ENCODE measurements around the gene XKR8.

XKR8 gene

GRCh38 chr1:27940870-27941560 is 18.8 kb upstream of the XKR8 start:
- no peak for DNase-seq (ENCODE audit: low read depth)
- no peak overlapping the region for H3K4me3 ChIP-seq (ENCODE audit: low read length)
- no peak for TF ChIP-seq CTCF (conservative IDR thresholded peaks at IDR 0.05; ENCODE audit: low read depth, low read length)

- TF ChIP-seq CTCF (conservative IDR thresholded peaks at IDR 0.05; ENCODE audit: low read depth, low read length): no peak
- DNase-seq (ENCODE audit: low read depth): no peak
- no peak overlapping the region for H3K4me3 ChIP-seq (ENCODE audit: low read length)
These were observed 17.9 kb upstream of the XKR8 start for GRCh38 chr1:27941671-27942540.

GRCh38 chr1:27945020-27945419 is 14.8 kb upstream of the XKR8 start:
- TF ChIP-seq CTCF (conservative IDR thresholded peaks at IDR 0.05; ENCODE audit: low read depth, low read length): no peak
- H3K4me3 ChIP-seq (ENCODE audit: low read length): no peak overlapping the region
- no peak for DNase-seq (ENCODE audit: low read depth)

- no peak overlapping the region for H3K4me3 ChIP-seq (ENCODE audit: low read length)
- TF ChIP-seq CTCF (conservative IDR thresholded peaks at IDR 0.05; ENCODE audit: low read depth, low read length): no peak
- DNase-seq (ENCODE audit: low read depth): no peak
These were observed 10.7 kb upstream of the XKR8 start for GRCh38 chr1:27949027-27949426.

- TF ChIP-seq CTCF (conservative IDR thresholded peaks at IDR 0.05; ENCODE audit: low read depth, low read length): no peak
- no peak overlapping the region for H3K4me3 ChIP-seq (ENCODE audit: low read length)
- no peak for DNase-seq (ENCODE audit: low read depth)
These were observed 8.4 kb upstream of the XKR8 start for GRCh38 chr1:27951396-27951795.

GRCh38 chr1:27952147-27952546 is 7.6 kb upstream of the XKR8 start:
- TF ChIP-seq CTCF (conservative IDR thresholded peaks at IDR 0.05; ENCODE audit: low read depth, low read length): no peak
- DNase-seq (ENCODE audit: low read depth): no peak
- no peak overlapping the region for H3K4me3 ChIP-seq (ENCODE audit: low read length)

- DNase-seq (ENCODE audit: low read depth): no peak
- no peak overlapping the region for H3K4me3 ChIP-seq (ENCODE audit: low read length)
- no peak for TF ChIP-seq CTCF (conservative IDR thresholded peaks at IDR 0.05; ENCODE audit: low read depth, low read length)
These were observed 5.6 kb upstream of the XKR8 start for GRCh38 chr1:27954186-27954585.
